HepG2 (cell line): Measurements from ENCODE around the gene STK11. TPM values are rescaled to one million over a fixed set of nuclear protein-coding genes. Genes with fewer than 3 reads are reported as not detected.

Experiments
- AGO2 ChIP-seq: fragments of 200-400 bp; formaldehyde crosslinking; optimal IDR thresholded peaks from 2 replicates; pipeline ENCODE3; 2017; ENCODE audit warnings: mild to moderate bottlenecking, low read depth, low read length, moderate library complexity
- FUBP1 ChIP-seq: sonication (generic); formaldehyde crosslinking; IDR thresholded peaks from 2 replicates; pipeline ENCODE4 v1.5.1; 2020; ENCODE audit warnings: missing genetic modification reagents, mild to moderate bottlenecking, borderline replicate concordance
- HNF4A ChIP-seq: sonication (generic); formaldehyde crosslinking; IDR thresholded peaks from 2 replicates; pipeline ENCODE4 v1.4.0; 2020; ENCODE audit warnings: missing genetic modification reagents
- MLLT10 ChIP-seq: sonication (generic); formaldehyde crosslinking; IDR thresholded peaks from 2 replicates; pipeline ENCODE4 v1.4.0; 2020; ENCODE audit warnings: missing genetic modification reagents
- SIX1 ChIP-seq: sonication (generic); formaldehyde crosslinking; IDR thresholded peaks from 2 replicates; pipeline ENCODE4 v1.4.0; 2020; ENCODE audit warnings: missing genetic modification reagents, borderline replicate concordance
- TERF1 ChIP-seq: sonication (generic); formaldehyde crosslinking; IDR thresholded peaks from 2 replicates; pipeline ENCODE4 v1.8.0; 2022; ENCODE audit warnings: mild to moderate bottlenecking, missing genetic modification reagents, moderate library complexity
- ZNF101 ChIP-seq: sonication (generic); formaldehyde crosslinking; IDR thresholded peaks from 2 replicates; pipeline ENCODE4 v1.4.0; 2020; ENCODE audit warnings: mild to moderate bottlenecking, low read depth, missing genetic modification reagents, borderline replicate concordance
- ZNF264 ChIP-seq: sonication (generic); formaldehyde crosslinking; IDR thresholded peaks from 2 replicates; pipeline ENCODE4 v1.4.0; 2020; ENCODE audit warnings: missing genetic modification reagents
- ZNF564 ChIP-seq: sonication (generic); formaldehyde crosslinking; IDR thresholded peaks from 2 replicates; pipeline ENCODE4 v1.8.1; 2023; ENCODE audit warnings: mild to moderate bottlenecking, missing genetic modification reagents
- ZZZ3 ChIP-seq: sonication (generic); formaldehyde crosslinking; IDR thresholded peaks from 2 replicates; pipeline ENCODE4 v1.4.0; 2020; ENCODE audit warnings: missing genetic modification reagents, mild to moderate bottlenecking, borderline replicate concordance
- polyA plus RNA-seq, 8 experiments: library from polyadenylated mRNA; depleted of rRNA in 3 of 8; stranded (reverse) in 7 of 8; unstranded in 1 of 8; fragments of >200 nt; fragmentation: Illumina TruSeq in 4 of 8; extraction: Trizol in 4 of 8; gene quantifications; 2 replicates each; pipeline versions ENCODE4 v1.2.1 to v1.2.3, GENCODE V29; 2011 to 2016; ENCODE audit warnings: low read depth in 4 of 8, missing spikeins in 1 of 8, mixed read lengths in 1 of 8; ENCODE audit not compliant: insufficient read depth in 1 of 8
- total RNA-seq, 5 experiments: library from RNA; depleted of rRNA; stranded (reverse); fragments of >200 nt; fragmentation: Illumina TruSeq; extraction: Trizol; gene quantifications; 2 replicates each; pipeline ENCODE4 v1.2.3, GENCODE V29; 2016; ENCODE audit warnings: low read depth in 1 of 5
- TF ChIP-seq, protein P1 (sequence below): sonication (generic); formaldehyde crosslinking; IDR thresholded peaks from 2 replicates; pipeline ENCODE4 v1.5.1; 2020; ENCODE audit warnings: mild to moderate bottlenecking, missing genetic modification reagents
- TF ChIP-seq, protein P2 (sequence below), 2 experiments: fragments of 450-650 bp in 1 of 2; sonication (generic) in 1 of 2; formaldehyde crosslinking in 1 of 2; IDR thresholded peaks; 2 replicates each; pipeline versions ENCODE4 v1.6.1 to v1.8.0; 2016 to 2022; ENCODE audit warnings: antibody characterized with exemption in 1 of 2, mild to moderate bottlenecking in 1 of 2, missing genetic modification reagents in 1 of 2

STK11 gene
- total and polyA plus RNA-seq, 2 of the 13 experiments (the other 11 are each of a cell fraction or from before 2014, with no cell fraction given), result 27.5 to 43.6 TPM

DNA sequence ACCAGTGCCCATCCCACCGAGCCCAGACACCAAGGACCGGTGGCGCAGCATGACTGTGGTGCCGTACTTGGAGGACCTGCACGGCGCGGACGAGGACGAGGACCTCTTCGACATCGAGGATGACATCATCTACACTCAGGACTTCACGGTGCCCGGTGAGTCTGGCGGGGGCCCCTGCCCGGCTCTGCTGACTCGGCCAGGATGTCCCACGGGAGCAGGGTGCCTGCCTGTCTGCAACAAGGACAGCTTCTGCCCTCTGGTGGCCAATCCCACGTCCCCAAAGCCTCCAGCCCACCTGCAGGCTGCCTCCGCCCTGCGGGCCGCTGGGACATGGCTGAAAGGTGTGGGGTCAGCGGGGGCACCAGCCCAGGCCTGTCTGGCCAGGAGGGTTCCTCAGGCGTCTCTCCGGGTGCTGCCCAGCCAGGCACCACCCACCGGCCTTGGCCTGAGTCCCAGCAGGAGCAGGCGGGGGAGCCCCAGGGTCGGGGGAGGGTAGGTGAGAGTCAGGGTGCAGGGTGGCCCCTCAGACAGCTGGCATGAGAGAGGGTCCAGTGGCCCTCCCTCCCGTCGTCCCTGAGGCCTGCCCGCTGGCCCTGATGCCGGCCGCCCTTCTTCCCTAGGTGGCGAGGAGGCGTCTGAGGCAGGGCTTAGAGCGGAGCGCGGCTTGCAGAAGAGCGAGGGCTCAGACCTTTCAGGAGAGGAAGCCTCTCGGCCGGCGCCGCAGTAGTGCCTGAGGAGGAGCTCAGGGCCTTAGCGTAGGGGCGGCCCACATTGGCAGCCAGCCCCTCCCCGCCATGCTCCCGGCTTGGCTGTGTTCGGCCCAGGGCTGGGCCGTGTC, 17.7 kb downstream of the STK11 start (continued):
- TF ChIP-seq ZZZ3 (CRISPR knock-in tag) (no peak), ZNF564 (CRISPR knock-in tag) (no peak), AGO2 (peak; percentile 60), TERF1 (CRISPR knock-in tag) (no peak), HNF4A (CRISPR knock-in tag) (no peak), ZNF264 (CRISPR knock-in tag) (no peak), FUBP1 (CRISPR knock-in tag) (no peak), MLLT10 (CRISPR knock-in tag) (no peak), ZNF101 (CRISPR knock-in tag) (no peak), SIX1 (CRISPR knock-in tag) (no peak)
- TF ChIP-seq, protein P1, sequence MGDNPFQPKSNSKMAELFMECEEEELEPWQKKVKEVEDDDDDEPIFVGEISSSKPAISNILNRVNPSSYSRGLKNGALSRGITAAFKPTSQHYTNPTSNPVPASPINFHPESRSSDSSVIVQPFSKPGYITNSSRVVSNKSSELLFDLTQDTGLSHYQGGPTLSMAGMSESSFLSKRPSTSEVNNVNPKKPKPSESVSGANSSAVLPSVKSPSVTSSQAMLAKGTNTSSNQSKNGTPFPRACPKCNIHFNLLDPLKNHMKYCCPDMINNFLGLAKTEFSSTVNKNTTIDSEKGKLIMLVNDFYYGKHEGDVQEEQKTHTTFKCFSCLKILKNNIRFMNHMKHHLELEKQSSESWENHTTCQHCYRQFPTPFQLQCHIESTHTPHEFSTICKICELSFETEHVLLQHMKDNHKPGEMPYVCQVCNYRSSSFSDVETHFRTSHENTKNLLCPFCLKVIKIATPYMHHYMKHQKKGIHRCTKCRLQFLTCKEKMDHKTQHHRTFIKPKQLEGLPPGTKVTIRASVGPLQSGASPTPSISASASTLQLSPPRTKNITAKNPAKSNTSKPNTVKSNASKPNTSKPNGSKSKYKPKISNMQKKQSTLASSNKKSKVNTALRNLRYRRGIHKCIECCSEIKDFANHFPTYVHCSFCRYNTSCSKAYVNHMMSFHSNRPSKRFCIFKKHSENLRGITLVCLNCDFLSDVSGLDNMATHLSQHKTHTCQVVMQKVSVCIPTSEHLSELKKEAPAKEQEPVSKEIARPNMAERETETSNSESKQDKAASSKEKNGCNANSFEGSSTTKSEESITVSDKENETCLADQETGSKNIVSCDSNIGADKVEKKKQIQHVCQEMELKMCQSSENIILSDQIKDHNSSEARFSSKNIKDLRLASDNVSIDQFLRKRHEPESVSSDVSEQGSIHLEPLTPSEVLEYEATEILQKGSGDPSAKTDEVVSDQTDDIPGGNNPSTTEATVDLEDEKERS (CRISPR knock-in tag), result no peak
- TF ChIP-seq, protein P2, sequence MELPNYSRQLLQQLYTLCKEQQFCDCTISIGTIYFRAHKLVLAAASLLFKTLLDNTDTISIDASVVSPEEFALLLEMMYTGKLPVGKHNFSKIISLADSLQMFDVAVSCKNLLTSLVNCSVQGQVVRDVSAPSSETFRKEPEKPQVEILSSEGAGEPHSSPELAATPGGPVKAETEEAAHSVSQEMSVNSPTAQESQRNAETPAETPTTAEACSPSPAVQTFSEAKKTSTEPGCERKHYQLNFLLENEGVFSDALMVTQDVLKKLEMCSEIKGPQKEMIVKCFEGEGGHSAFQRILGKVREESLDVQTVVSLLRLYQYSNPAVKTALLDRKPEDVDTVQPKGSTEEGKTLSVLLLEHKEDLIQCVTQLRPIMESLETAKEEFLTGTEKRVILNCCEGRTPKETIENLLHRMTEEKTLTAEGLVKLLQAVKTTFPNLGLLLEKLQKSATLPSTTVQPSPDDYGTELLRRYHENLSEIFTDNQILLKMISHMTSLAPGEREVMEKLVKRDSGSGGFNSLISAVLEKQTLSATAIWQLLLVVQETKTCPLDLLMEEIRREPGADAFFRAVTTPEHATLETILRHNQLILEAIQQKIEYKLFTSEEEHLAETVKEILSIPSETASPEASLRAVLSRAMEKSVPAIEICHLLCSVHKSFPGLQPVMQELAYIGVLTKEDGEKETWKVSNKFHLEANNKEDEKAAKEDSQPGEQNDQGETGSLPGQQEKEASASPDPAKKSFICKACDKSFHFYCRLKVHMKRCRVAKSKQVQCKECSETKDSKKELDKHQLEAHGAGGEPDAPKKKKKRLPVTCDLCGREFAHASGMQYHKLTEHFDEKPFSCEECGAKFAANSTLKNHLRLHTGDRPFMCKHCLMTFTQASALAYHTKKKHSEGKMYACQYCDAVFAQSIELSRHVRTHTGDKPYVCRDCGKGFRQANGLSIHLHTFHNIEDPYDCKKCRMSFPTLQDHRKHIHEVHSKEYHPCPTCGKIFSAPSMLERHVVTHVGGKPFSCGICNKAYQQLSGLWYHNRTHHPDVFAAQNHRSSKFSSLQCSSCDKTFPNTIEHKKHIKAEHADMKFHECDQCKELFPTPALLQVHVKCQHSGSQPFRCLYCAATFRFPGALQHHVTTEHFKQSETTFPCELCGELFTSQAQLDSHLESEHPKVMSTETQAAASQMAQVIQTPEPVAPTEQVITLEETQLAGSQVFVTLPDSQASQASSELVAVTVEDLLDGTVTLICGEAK (IDR thresholded peaks at IDR 0.05), result no peak
- TF ChIP-seq, protein P2 (CRISPR knock-in tag; IDR thresholded peaks at IDR 0.05), result 0 out of 2 replicates have a peak, but pooled peaks have one; percentile 9
